HepG2 (cell line): ENCODE results near the gene PDZD2. TPM values are rescaled to one million over a fixed set of nuclear protein-coding genes. Genes with fewer than 3 reads are reported as not detected.

Source experiments
- ATAC-seq: fragments of 200-7000 bp; cut with Tn5 transposase; 3 replicates; pipeline ENCODE4 v1.9.1; 2020; ENCODE audit warnings: mild to moderate bottlenecking, moderate library complexity
- BruUV-seq: library from RNA; stranded (reverse); fragments of 400-500 nt; replicated peaks from 2 replicates; lab custom pipeline; 2021; lab: Mats Ljungman, UMichigan
- CTCF ChIA-PET: fragments of 300-600 bp; formaldehyde crosslinking; extraction: SDS; loops from one replicate; lab custom pipeline; 2021; ENCODE audit warnings: low total read pairs, inconsistent platforms, low intra/inter-chr PET ratio; lab: Yijun Ruan, JAX
- POLR2A ChIA-PET: fragments of 350-600 bp; sonication (Branson Sonifier 250); formaldehyde crosslinking; loops from one replicate; lab custom pipeline; 2020; ENCODE audit warnings: antibody characterized with exemption, inconsistent platforms; lab: Yijun Ruan, JAX
- DNase-seq: peaks from one replicate; pipeline ENCODE4 v3.0.0-alpha.2; 2015; ENCODE audit warnings: low spot score
- FAIRE-seq: peaks from 3 replicates; lab custom pipeline; 2011; peaks lifted over from hg19 to GRCh38; lab: Jason Lieb, UNC
- H2AFZ ChIP-seq: one replicate; pipeline ENCODE4 v1.6.1; 2011; ENCODE audit warnings: low read length, inconsistent platforms
- H3K27ac ChIP-seq: fragments of 300-600 bp; 3 replicates; pipeline ENCODE4 v1.8.0; 2011; ENCODE audit warnings: mixed run types, mild to moderate bottlenecking, mixed read lengths, low read length, inconsistent platforms; ENCODE audit not compliant: insufficient read depth; ENCODE audit errors: extremely low read length
- H3K27me3 ChIP-seq, 2 experiments: fragments of 200-600 bp in 1 of 2; 2 replicates in 1 of 2; 3 replicates in 1 of 2; pipeline versions ENCODE4 v1.6.0 to v1.8.0; 2011; ENCODE audit warnings: low read length in 2 of 2, mild to moderate bottlenecking in 2 of 2, moderate library complexity in 2 of 2, inconsistent platforms in 1 of 2; ENCODE audit not compliant: insufficient read depth in 2 of 2, control insufficient read depth in 1 of 2
- H3K36me3 ChIP-seq, 2 experiments: fragments of 200-600 bp in 1 of 2; replicated peaks in 1 of 2; 2 replicates in 1 of 2; 3 replicates in 1 of 2; pipeline versions ENCODE4 v1.5.1 to v1.8.0; 2011; ENCODE audit warnings: low read length in 2 of 2, inconsistent platforms in 1 of 2; ENCODE audit not compliant: insufficient read depth in 2 of 2, control insufficient read depth in 1 of 2
- H3K4me1 ChIP-seq: 2 replicates; pipeline ENCODE4 v1.5.1; 2012; ENCODE audit warnings: low read length, inconsistent platforms; ENCODE audit not compliant: insufficient read depth
- H3K4me2 ChIP-seq: 2 replicates; pipeline ENCODE4 v1.6.0; 2011; ENCODE audit warnings: low read depth, low read length, inconsistent platforms
- H3K4me3 ChIP-seq, 3 experiments: fragments of 200-600 bp in 1 of 3; sonication (generic), shearing (Covaris generic) in 1 of 3; replicated peaks in 1 of 3; 2 replicates each; pipeline ENCODE4 v1.5.1; 2011 to 2016; ENCODE audit warnings: low read length in 3 of 3, inconsistent platforms in 2 of 3, low read depth in 2 of 3, mild to moderate bottlenecking in 2 of 3, control low read depth in 1 of 3, mixed read lengths in 1 of 3; ENCODE audit not compliant: insufficient read depth in 1 of 3
- H3K79me2 ChIP-seq: one replicate; pipeline ENCODE4 v1.6.1; 2011; ENCODE audit warnings: low read length, inconsistent platforms; ENCODE audit not compliant: insufficient read depth
- H3K9ac ChIP-seq: 2 replicates; pipeline ENCODE4 v1.6.0; 2011; ENCODE audit warnings: mild to moderate bottlenecking, low read depth, low read length, inconsistent platforms; ENCODE audit not compliant: insufficient read depth
- H3K9me3 ChIP-seq: 2 replicates; pipeline ENCODE4 v1.5.1; 2012; ENCODE audit warnings: mild to moderate bottlenecking, low read length
- H4K20me1 ChIP-seq: 2 replicates; pipeline ENCODE4 v1.6.0; 2011; ENCODE audit warnings: inconsistent platforms, mild to moderate bottlenecking, low read length, moderate library complexity; ENCODE audit not compliant: insufficient read depth
- BRCA1 ChIP-seq: sonication (generic); formaldehyde crosslinking; IDR thresholded peaks from 2 replicates; pipeline ENCODE4 v1.4.0; 2020; ENCODE audit warnings: missing genetic modification reagents
- ETV5 ChIP-seq: IDR thresholded peaks from 2 replicates; pipeline ENCODE4 v1.6.1; 2018; ENCODE audit warnings: missing biosample characterization, missing genetic modification reagents, inconsistent platforms, borderline replicate concordance
- FIP1L1 ChIP-seq: fragments of 200-400 bp; formaldehyde crosslinking; IDR thresholded peaks from 2 replicates; pipeline ENCODE4 v1.6.1; 2018; ENCODE audit warnings: low read depth, mild to moderate bottlenecking, low read length, moderate library complexity, borderline replicate concordance; ENCODE audit not compliant: insufficient read depth
- HNRNPUL1 ChIP-seq: fragments of 200-400 bp; formaldehyde crosslinking; IDR thresholded peaks from 2 replicates; pipeline ENCODE4 v1.6.1; 2017; ENCODE audit warnings: low read depth, mild to moderate bottlenecking, low read length, moderate library complexity
- HOXA7 ChIP-seq: sonication (generic); formaldehyde crosslinking; IDR thresholded peaks from 2 replicates; pipeline ENCODE4 v1.8.1; 2022; ENCODE audit warnings: mild to moderate bottlenecking, missing genetic modification reagents, moderate library complexity
- KLF12 ChIP-seq: sonication (generic); formaldehyde crosslinking; IDR thresholded peaks from 2 replicates; pipeline ENCODE4 v1.4.0; 2020; ENCODE audit warnings: missing genetic modification reagents, borderline replicate concordance
- MED13 ChIP-seq: sonication (generic); formaldehyde crosslinking; IDR thresholded peaks from 2 replicates; pipeline ENCODE4 v1.5.0; 2020; ENCODE audit warnings: missing genetic modification reagents
- NR1H2 ChIP-seq: sonication (generic); formaldehyde crosslinking; IDR thresholded peaks from 2 replicates; pipeline ENCODE4 v1.8.1; 2022; ENCODE audit warnings: low read depth, missing genetic modification reagents, borderline replicate concordance
- ONECUT2 ChIP-seq: sonication (generic); formaldehyde crosslinking; IDR thresholded peaks from 2 replicates; pipeline ENCODE4 v1.4.0; 2020; ENCODE audit warnings: missing genetic modification reagents
- RBFOX2 ChIP-seq: fragments of 200-400 bp; formaldehyde crosslinking; IDR thresholded peaks from 2 replicates; pipeline ENCODE4 v1.6.1; 2017; ENCODE audit warnings: low read depth, mild to moderate bottlenecking, low read length
- ZBED4 ChIP-seq: sonication (generic); formaldehyde crosslinking; IDR thresholded peaks from 2 replicates; pipeline ENCODE4 v1.4.0; 2020; ENCODE audit warnings: missing genetic modification reagents, borderline replicate concordance
- ZNF142 ChIP-seq: sonication (generic); formaldehyde crosslinking; IDR thresholded peaks from 2 replicates; pipeline ENCODE4 v1.4.0; 2020; ENCODE audit warnings: missing genetic modification reagents
- WGBS: methylation state at CpG from one replicate; pipeline ENCODE4 v1.1.6; 2017; ENCODE audit warnings: low lambda C conversion rate; 5-methylcytosine and 5-hydroxymethylcytosine counted together
- in situ Hi-C: cut with HindIII; loops from 2 replicates; pipeline ENCODE4 v1.10.0; 2017; ENCODE audit warnings: low pct_unique_long_range_greater_than_20kb; ENCODE audit not compliant: extremely low pct_ligation_motif_present
- intact Hi-C: fragments of 100-400 bp; cut with micrococcal nuclease; formaldehyde crosslinking; loops from one replicate; pipeline ENCODE4 v1.10.0; 2022; ENCODE audit not compliant: unreplicated experiment
- polyA plus RNA-seq, 8 experiments: library from polyadenylated mRNA; depleted of rRNA in 3 of 8; stranded (reverse) in 7 of 8; unstranded in 1 of 8; fragments of >200 nt; fragmentation: Illumina TruSeq in 4 of 8; extraction: Trizol in 4 of 8; gene quantifications; 2 replicates each; pipeline versions ENCODE4 v1.2.1 to v1.2.3, GENCODE V29; 2011 to 2016; ENCODE audit warnings: low read depth in 4 of 8, missing spikeins in 1 of 8, mixed read lengths in 1 of 8; ENCODE audit not compliant: insufficient read depth in 1 of 8
- total RNA-seq, 5 experiments: library from RNA; depleted of rRNA; stranded (reverse); fragments of >200 nt; fragmentation: Illumina TruSeq; extraction: Trizol; gene quantifications; 2 replicates each; pipeline ENCODE4 v1.2.3, GENCODE V29; 2016; ENCODE audit warnings: low read depth in 1 of 5
- TF ChIP-seq, protein P1 (sequence below): sonication (generic); formaldehyde crosslinking; IDR thresholded peaks from 2 replicates; pipeline ENCODE4 v1.4.0; 2020; ENCODE audit warnings: missing genetic modification reagents, mild to moderate bottlenecking, borderline replicate concordance

Gene PDZD2
- total and polyA plus RNA-seq, 2 of the 13 experiments (the other 11 are each of a cell fraction or from before 2014, with no cell fraction given): 0.04 TPM; not detected in 1

- Histone ChIP-seq H2AFZ (no peak overlapping the region), H4K20me1 (no peaks in the 10 kb centered on the region), H3K9me3 (no peaks in the 10 kb centered on the region), H3K27ac (no peak overlapping the region), H3K4me1 (no peaks in the 10 kb centered on the region), H3K36me3 (no peaks in the 10 kb centered on the region), H3K27me3 (peaks cover 0 to 11% of the 10 kb centered on the region in 2 experiments; a peak in 1 of 5 replicates), H3K4me2 (no peak overlapping the region), H3K4me3 (no peak overlapping the region), H3K9ac (no peak overlapping the region), H3K79me2 (no peaks in the 10 kb centered on the region)
- DNase-seq (no peak), FAIRE-seq (no peak), ATAC-seq (no peak)
- no TSS peak for BruUV-seq
- no CpG with 5 or more reads among the region's 1 CpG for WGBS
- CTCF ChIA-PET: no interaction called here
- in situ Hi-C loops: no loop called here
- intact Hi-C loops: no loop called here
- POLR2A ChIA-PET: no interaction called here
- TF ChIP-seq BRCA1: no peak
- no peak for TF ChIP-seq ZBED4 (CRISPR knock-in tag)
- no peak for TF ChIP-seq FIP1L1
- no peak for TF ChIP-seq HNRNPUL1
- TF ChIP-seq ZNF142: no peak
- TF ChIP-seq HOXA7 (CRISPR knock-in tag): no peak
- TF ChIP-seq, protein P1, sequence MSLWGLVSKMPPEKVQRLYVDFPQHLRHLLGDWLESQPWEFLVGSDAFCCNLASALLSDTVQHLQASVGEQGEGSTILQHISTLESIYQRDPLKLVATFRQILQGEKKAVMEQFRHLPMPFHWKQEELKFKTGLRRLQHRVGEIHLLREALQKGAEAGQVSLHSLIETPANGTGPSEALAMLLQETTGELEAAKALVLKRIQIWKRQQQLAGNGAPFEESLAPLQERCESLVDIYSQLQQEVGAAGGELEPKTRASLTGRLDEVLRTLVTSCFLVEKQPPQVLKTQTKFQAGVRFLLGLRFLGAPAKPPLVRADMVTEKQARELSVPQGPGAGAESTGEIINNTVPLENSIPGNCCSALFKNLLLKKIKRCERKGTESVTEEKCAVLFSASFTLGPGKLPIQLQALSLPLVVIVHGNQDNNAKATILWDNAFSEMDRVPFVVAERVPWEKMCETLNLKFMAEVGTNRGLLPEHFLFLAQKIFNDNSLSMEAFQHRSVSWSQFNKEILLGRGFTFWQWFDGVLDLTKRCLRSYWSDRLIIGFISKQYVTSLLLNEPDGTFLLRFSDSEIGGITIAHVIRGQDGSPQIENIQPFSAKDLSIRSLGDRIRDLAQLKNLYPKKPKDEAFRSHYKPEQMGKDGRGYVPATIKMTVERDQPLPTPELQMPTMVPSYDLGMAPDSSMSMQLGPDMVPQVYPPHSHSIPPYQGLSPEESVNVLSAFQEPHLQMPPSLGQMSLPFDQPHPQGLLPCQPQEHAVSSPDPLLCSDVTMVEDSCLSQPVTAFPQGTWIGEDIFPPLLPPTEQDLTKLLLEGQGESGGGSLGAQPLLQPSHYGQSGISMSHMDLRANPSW (CRISPR knock-in tag): no peak
- TF ChIP-seq ETV5 (CRISPR knock-in tag): no peak
- TF ChIP-seq ONECUT2 (CRISPR knock-in tag): no peak
- TF ChIP-seq NR1H2 (CRISPR knock-in tag): no peak
- no peak for TF ChIP-seq KLF12 (CRISPR knock-in tag)
- TF ChIP-seq RBFOX2: no peak
- no peak for TF ChIP-seq MED13 (CRISPR knock-in tag)
These were observed 161.4 kb downstream of the PDZD2 start for GRCh38 chr5:31800351-31800750.
